Naive thymus-derived CD4-positive, alpha-beta T cell (primary cell): Measurements from ENCODE around the gene NFATC2IP. TPM values are rescaled to one million over a fixed set of nuclear protein-coding genes. Genes with fewer than 3 reads are reported as not detected.
A peak's percentile ranks its signal among the peaks of the same experiment; 100 is the strongest.

Experiments used
- ATAC-seq: fragments of 150-1000 bp; cut with Tn5 transposase; 2 replicates; pipeline ENCODE4 v1.10.0; 2021; ENCODE audit warnings: mild to moderate bottlenecking, moderate library complexity
- CTCF ChIA-PET: fragments of 350-600 bp; sonication (Branson Sonifier 250); formaldehyde crosslinking; loops from one replicate; lab custom pipeline; 2021; ENCODE audit warnings: antibody characterized with exemption; lab: Charles Lee
- POLR2A ChIA-PET: fragments of 350-600 bp; sonication (Branson Sonifier 250); formaldehyde crosslinking; loops from one replicate; lab custom pipeline; 2021; ENCODE audit warnings: antibody characterized with exemption, inconsistent platforms; lab: Charles Lee
- DNase-seq, 9 donors: peaks; one replicate each; pipeline versions ENCODE4 v3.0.0 to v3.0.0-alpha.2; 2020 to 2022; ENCODE audit warnings: mixed read lengths in 1 of 9
- H3K27ac ChIP-seq: one replicate; pipeline ENCODE4 v1.7.0; 2013; ENCODE audit warnings: mild to moderate bottlenecking, low read depth, low read length, moderate library complexity
- H3K27me3 ChIP-seq, 2 donors: one replicate each; pipeline ENCODE4 v1.7.0; 2013; ENCODE audit warnings: low read length in 2 of 2, mild to moderate bottlenecking in 2 of 2, moderate library complexity in 2 of 2; ENCODE audit not compliant: control insufficient read depth in 2 of 2, insufficient read depth in 2 of 2
- H3K36me3 ChIP-seq, 3 experiments: 1 replicate in 2 of 3; 2 replicates in 1 of 3; pipeline ENCODE4 v1.7.0; 2013; ENCODE audit warnings: low read length in 3 of 3, mild to moderate bottlenecking in 3 of 3, moderate library complexity in 1 of 3; ENCODE audit not compliant: insufficient read depth in 3 of 3, control insufficient read depth in 2 of 3
- H3K4me1 ChIP-seq, 2 donors: one replicate each; pipeline ENCODE4 v1.7.0; 2013; ENCODE audit warnings: low read length in 2 of 2, mild to moderate bottlenecking in 2 of 2, moderate library complexity in 1 of 2; ENCODE audit not compliant: control insufficient read depth in 2 of 2, insufficient read depth in 2 of 2
- H3K4me3 ChIP-seq: 2 replicates; pipeline ENCODE4 v1.7.0; 2013; ENCODE audit warnings: mild to moderate bottlenecking, low read length
- H3K9me3 ChIP-seq, 3 experiments: 1 replicate in 2 of 3; 2 replicates in 1 of 3; pipeline ENCODE4 v1.7.0; 2013; ENCODE audit warnings: low read length in 3 of 3; ENCODE audit not compliant: control insufficient read depth in 2 of 3
- H3K27ac Mint-ChIP-seq, 9 donors: one replicate each; pipeline ENCODE4 v1.8.0; 2020 to 2022; ENCODE audit warnings: mixed read lengths in 9 of 9, mild to moderate bottlenecking in 8 of 9, moderate library complexity in 5 of 9, inconsistent platforms in 2 of 9
- H3K27me3 Mint-ChIP-seq, 5 donors: one replicate each; pipeline ENCODE4 v1.8.0; 2021 to 2022; ENCODE audit warnings: mixed read lengths in 5 of 5, mild to moderate bottlenecking in 1 of 5
- H3K36me3 Mint-ChIP-seq, 5 donors: one replicate each; pipeline ENCODE4 v1.8.0; 2020 to 2022; ENCODE audit warnings: mixed read lengths in 5 of 5, mild to moderate bottlenecking in 3 of 5, inconsistent platforms in 1 of 5
- H3K4me1 Mint-ChIP-seq, 7 donors: one replicate each; pipeline ENCODE4 v1.8.0; 2020 to 2022; ENCODE audit warnings: mixed read lengths in 7 of 7, mild to moderate bottlenecking in 3 of 7, inconsistent platforms in 1 of 7
- H3K4me3 Mint-ChIP-seq, 10 donors: one replicate each; pipeline ENCODE4 v1.8.0; 2020 to 2022; ENCODE audit warnings: mild to moderate bottlenecking in 10 of 10, mixed read lengths in 10 of 10, moderate library complexity in 6 of 10, inconsistent platforms in 2 of 10
- H3K9me3 Mint-ChIP-seq, 11 donors: one replicate each; pipeline ENCODE4 v1.8.0; 2020 to 2022; ENCODE audit warnings: mixed read lengths in 11 of 11, mild to moderate bottlenecking in 4 of 11, inconsistent platforms in 1 of 11, moderate library complexity in 1 of 11
- intact Hi-C, 2 donors: fragments of 100-400 bp; cut with micrococcal nuclease; formaldehyde crosslinking; loops; one replicate each; pipeline ENCODE4 v1.15.1; 2023
- polyA plus RNA-seq, 2 donors: library from polyadenylated mRNA; unstranded; fragments of 300-500 nt; fragmentation: Illumina TruSeq; gene quantifications; one replicate each; pipeline ENCODE4 v1.2.3, GENCODE V29; 2021
- total RNA-seq, 6 experiments: library from RNA in 5 of 6; stranded (reverse) in 5 of 6; gene quantifications; 1 replicate in 5 of 6; 2 replicates in 1 of 6; pipeline ENCODE4 v1.2.3 and lab custom pipeline; 2021 to 2026

The NFATC2IP gene
- total and polyA plus RNA-seq, 7 experiments from 2014 or later = 26.0 to 117 (median 77.8) TPM

DNA sequence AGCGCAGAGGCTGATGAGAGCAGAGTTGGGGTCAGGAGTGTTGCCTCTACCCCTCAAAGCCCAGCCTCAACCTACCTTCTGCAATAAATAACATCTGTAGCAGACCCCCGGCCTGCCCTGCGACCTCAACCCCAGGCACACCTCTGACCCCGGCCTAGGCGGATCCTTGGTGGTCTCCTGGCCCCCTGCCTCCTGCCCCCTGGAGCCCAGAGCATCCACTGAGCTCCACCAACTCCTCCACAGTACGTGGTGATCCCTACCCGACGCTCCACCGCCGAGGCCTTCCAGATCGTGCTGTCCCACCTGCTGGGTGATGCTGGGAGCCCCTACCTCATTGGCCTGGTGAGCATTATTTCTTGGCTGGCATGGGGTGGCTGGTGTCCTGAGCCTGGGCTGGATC, 32.2 kb downstream of the NFATC2IP start:
- no peak overlapping the region for H3K27ac ChIP-seq
- peaks cover 2 to 10% (median 8%) of the 10 kb centered on the region in 11 donors for H3K9me3 Mint-ChIP-seq
- peak overlapping the region in 6 of 10 donors; percentile 64 to 100 (median 96) for H3K4me3 Mint-ChIP-seq
- ChIA-PET CTCF (interaction anchor here (0.6 to 1.8 kb wide), 3 partner anchors 8 to 144 kb away, joined by 3 to 5 read pairs (median 5); partner anchors contain the start of gene SPNS1), POLR2A (interaction anchor here (0.6 to 8.7 kb wide), 6 partner anchors 6 to 991 kb away, joined by 3 to 194 read pairs (median 68); partner anchors contain the start of genes SPNS1 and TAOK2)
- no peak for DNase-seq
- H3K4me3 ChIP-seq = no peak overlapping the region
- H3K9me3 ChIP-seq = no peaks in the 10 kb centered on the region
- no peaks in the 10 kb centered on the region for H3K27me3 ChIP-seq
- H3K36me3 Mint-ChIP-seq = peaks cover 22 to 64% (median 39%) of the 10 kb centered on the region in 5 donors
- H3K36me3 ChIP-seq = peaks cover 0 to 70% (median 4%) of the 10 kb centered on the region in 3 experiments
- peaks cover 30 to 47% (median 43%) of the 10 kb centered on the region in 7 donors for H3K4me1 Mint-ChIP-seq
- H3K27ac Mint-ChIP-seq = peak overlapping the region in 7 of 9 donors; percentile 80 to 95 (median 90)
- no peaks in the 10 kb centered on the region for H3K27me3 Mint-ChIP-seq
- intact Hi-C loops = no loop called here
- ATAC-seq = no peak
- peaks cover 24% of the 10 kb centered on the region in 2 donors for H3K4me1 ChIP-seq

DNA sequence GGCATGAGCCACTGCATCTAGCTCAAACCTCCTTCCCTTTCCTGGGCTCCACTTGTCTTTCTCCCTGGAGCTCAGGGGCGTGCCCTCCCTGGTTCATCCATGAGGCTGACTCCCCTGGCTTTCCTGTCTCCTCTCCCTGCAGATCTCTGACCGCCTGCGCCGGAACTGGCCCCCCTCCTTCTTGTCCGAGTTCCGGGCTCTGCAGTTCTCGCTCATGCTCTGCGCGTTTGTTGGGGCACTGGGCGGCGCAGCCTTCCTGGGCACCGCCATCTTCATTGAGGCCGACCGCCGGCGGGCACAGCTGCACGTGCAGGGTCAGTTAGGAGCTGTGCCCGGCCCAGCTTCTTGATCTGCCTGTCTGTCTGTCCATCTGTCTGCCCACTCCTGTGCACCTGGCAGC, 32.9 kb downstream of the NFATC2IP start:
- Mint-ChIP-seq H3K27me3 (no peaks in the 10 kb centered on the region), H3K4me1 (peaks cover 31 to 44% (median 42%) of the 10 kb centered on the region in 7 donors), H3K36me3 (peaks cover 22 to 65% (median 37%) of the 10 kb centered on the region in 5 donors), H3K4me3 (peak overlapping the region; percentile 76 to 100 (median 96)), H3K27ac (peak overlapping the region; percentile 80 to 98 (median 90)), H3K9me3 (peaks cover 2 to 10% (median 8%) of the 10 kb centered on the region in 11 donors)
- intact Hi-C loops = loop anchor here (2.0 kb wide), 2 partner anchors 25 to 29 kb away; no protein-coding TSS in a partner anchor
- no peak for ATAC-seq
- H3K36me3 ChIP-seq = peaks cover 0 to 68% (median 9%) of the 10 kb centered on the region in 3 experiments
- no peaks in the 10 kb centered on the region for H3K27me3 ChIP-seq
- no peak for DNase-seq
- peak overlapping the region; percentile 87 for H3K27ac ChIP-seq
- POLR2A ChIA-PET = interaction anchor here (0.5 to 8.7 kb wide), 9 partner anchors 7 to 990 kb away, joined by 3 to 194 read pairs (median 28); partner anchors contain the start of genes ASPHD1, NFATC2IP, RABEP2 and SPNS1
- no peaks in the 10 kb centered on the region for H3K9me3 ChIP-seq
- H3K4me1 ChIP-seq = peaks cover 31% of the 10 kb centered on the region in 2 donors
- H3K4me3 ChIP-seq = peak overlapping the region; percentile 98
- CTCF ChIA-PET = interaction anchor here (1.5 to 1.8 kb wide), 2 partner anchors 9 to 40 kb away, joined by 3 to 5 read pairs; partner anchors contain the start of gene SPNS1

DNA sequence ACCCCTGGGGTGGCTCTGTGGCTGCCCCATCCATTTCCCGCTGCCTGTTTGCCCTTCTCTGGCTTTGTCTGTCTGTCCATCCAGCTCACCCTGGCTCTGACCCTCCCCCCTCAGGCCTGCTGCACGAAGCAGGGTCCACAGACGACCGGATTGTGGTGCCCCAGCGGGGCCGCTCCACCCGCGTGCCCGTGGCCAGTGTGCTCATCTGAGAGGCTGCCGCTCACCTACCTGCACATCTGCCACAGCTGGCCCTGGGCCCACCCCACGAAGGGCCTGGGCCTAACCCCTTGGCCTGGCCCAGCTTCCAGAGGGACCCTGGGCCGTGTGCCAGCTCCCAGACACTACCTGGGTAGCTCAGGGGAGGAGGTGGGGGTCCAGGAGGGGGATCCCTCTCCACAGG, 33.4 kb downstream of the NFATC2IP start:
- intact Hi-C loops = loop anchor here (2.0 kb wide), 2 partner anchors 25 to 29 kb away; no protein-coding TSS in a partner anchor
- peaks cover 35 to 48% (median 43%) of the 10 kb centered on the region in 7 donors for H3K4me1 Mint-ChIP-seq

DNA sequence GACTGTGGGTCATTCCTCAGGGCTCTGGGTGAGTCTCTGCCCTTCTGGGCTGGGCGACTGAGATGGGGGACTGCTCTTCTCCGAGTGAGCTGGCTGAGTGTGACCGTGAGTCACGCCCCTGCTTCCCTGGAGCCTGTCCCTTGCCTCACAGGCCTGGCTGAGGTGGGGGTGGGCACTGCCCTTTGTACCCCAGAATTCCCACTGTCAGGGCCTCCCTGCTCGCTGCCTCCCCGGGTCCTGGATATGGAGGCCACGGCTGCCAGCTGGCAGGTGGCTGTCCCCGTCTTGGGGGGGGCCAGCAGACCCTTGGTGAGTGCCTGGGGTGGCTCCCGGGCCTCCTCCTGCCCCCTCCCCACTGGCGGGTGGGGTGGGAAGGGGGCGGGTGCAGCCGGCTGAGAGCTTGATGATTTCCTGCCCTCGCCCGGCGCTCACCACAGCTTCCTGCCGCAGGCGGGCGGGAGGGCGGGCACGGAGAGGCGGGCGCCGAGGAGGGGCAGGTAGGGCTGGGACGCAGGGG, 33.9 kb downstream of the NFATC2IP start, which contains the start of gene LAT:
TSS of gene LAT (plus strand) at position 434 of the 517 bp plus-strand sequence. CDS start 366 bp downstream, outside the sequence.
- no peaks in the 10 kb centered on the region for H3K9me3 ChIP-seq
- CTCF ChIA-PET = interaction anchor here (0.8 to 1.8 kb wide), 2 partner anchors 10 to 36 kb away, joined by 3 to 5 read pairs; partner anchors contain the start of gene SPNS1
- intact Hi-C loops = loop anchor here (2.0 to 5.0 kb wide), 3 partner anchors 24 to 57 kb away; partner anchors contain the start of gene RABEP2 (in 1 of the 2)
- peak; percentile 86 for ATAC-seq
- Mint-ChIP-seq H3K9me3 (peaks cover 2 to 10% (median 8%) of the 10 kb centered on the region in 11 donors), H3K27ac (peak within 1 kb of the TSS; percentile 94 to 99 (median 97)), H3K36me3 (peaks cover 22 to 72% (median 43%) of the 10 kb centered on the region in 5 donors), H3K4me3 (peak within 1 kb of the TSS; percentile 94 to 100 (median 98)), H3K27me3 (no peaks in the 10 kb centered on the region), H3K4me1 (peaks cover 41 to 54% (median 49%) of the 10 kb centered on the region in 7 donors)
- peaks cover 41% of the 10 kb centered on the region in 2 donors for H3K4me1 ChIP-seq
- H3K27ac ChIP-seq = peak within 1 kb of the TSS; percentile 87
- DNase-seq = peak; percentile 67 to 87 (median 84)
- H3K27me3 ChIP-seq = no peaks in the 10 kb centered on the region
- H3K36me3 ChIP-seq = peaks cover 0 to 66% (median 13%) of the 10 kb centered on the region in 3 experiments
- POLR2A ChIA-PET = interaction anchor here (0.5 to 8.7 kb wide), 9 partner anchors 8 to 90 kb away, joined by 3 to 194 read pairs (median 28); partner anchors contain the start of genes NFATC2IP and SPNS1
- H3K4me3 ChIP-seq = peak within 1 kb of the TSS; percentile 98

More for the DNA sequence above, 33.4 kb downstream of the NFATC2IP start:
- Histone ChIP-seq H3K36me3 (peaks cover 0 to 65% (median 9%) of the 10 kb centered on the region in 3 experiments), H3K27me3 (no peaks in the 10 kb centered on the region), H3K9me3 (no peaks in the 10 kb centered on the region), H3K4me1 (peaks cover 35% of the 10 kb centered on the region in 2 donors), H3K4me3 (peak overlapping the region; percentile 98), H3K27ac (peak overlapping the region; percentile 87)
- ATAC-seq (no peak), DNase-seq (no peak)
- H3K27me3 Mint-ChIP-seq = no peaks in the 10 kb centered on the region
- peak overlapping the region; percentile 76 to 100 (median 97) for H3K4me3 Mint-ChIP-seq
- ChIA-PET POLR2A (interaction anchor here (0.5 to 8.7 kb wide), 9 partner anchors 7 to 916 kb away, joined by 3 to 194 read pairs (median 28); partner anchors contain the start of genes ASPHD1, NFATC2IP, RABEP2 and SPNS1), CTCF (interaction anchor here (1.8 kb wide), 1 partner anchor 9 kb away, joined by 5 read pairs; the partner anchor contains the start of gene SPNS1)
- H3K9me3 Mint-ChIP-seq = peaks cover 2 to 10% (median 8%) of the 10 kb centered on the region in 11 donors
- peak overlapping the region; percentile 80 to 98 (median 90) for H3K27ac Mint-ChIP-seq
- peaks cover 22 to 68% (median 40%) of the 10 kb centered on the region in 5 donors for H3K36me3 Mint-ChIP-seq

DNA sequence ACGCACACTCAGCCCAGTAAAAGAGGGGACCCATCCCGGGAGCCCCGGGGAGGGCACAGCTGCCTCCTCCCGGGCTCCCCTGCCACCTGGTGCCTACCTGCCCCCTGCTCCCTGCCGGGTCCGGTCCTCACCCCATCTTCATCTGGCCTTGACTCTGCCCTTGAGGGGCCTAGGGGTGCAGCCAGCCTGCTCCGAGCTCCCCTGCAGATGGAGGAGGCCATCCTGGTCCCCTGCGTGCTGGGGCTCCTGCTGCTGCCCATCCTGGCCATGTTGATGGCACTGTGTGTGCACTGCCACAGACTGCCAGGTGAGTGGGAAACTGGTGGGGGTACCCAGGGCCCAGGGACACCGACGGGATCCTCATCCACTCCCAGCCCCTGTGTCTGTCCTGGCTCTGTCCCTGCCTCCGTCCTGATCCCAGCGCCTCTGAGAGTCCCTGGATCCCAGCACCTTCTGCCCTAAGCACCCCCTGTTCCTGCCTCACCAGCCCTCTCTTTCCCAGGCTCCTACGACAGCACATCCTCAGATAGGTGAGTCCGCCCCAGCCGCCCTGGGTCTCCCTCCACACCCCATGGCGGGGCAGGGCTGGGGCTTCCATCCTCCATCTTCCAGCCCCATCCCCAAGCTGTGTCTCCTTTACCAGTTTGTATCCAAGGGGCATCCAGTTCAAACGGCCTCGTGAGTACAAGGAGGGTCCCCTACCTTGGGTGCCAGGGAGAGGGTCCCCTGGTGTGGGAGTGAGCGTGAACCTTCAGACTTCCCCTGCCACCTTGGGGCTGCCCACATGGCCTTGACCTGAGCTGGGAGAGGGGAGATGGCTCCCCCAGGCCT, 34.7 kb downstream of the NFATC2IP start:
- Mint-ChIP-seq H3K4me1 (peaks cover 48 to 62% (median 57%) of the 10 kb centered on the region in 7 donors), H3K4me3 (peak overlapping the region; percentile 94 to 100 (median 98)), H3K27me3 (no peaks in the 10 kb centered on the region), H3K27ac (peak overlapping the region; percentile 94 to 99 (median 97)), H3K36me3 (peaks cover 26 to 79% (median 48%) of the 10 kb centered on the region in 5 donors), H3K9me3 (peaks cover 2 to 10% (median 8%) of the 10 kb centered on the region in 11 donors)
- DNase-seq (peak in 1 of 9 donors; percentile 32), ATAC-seq (peak; percentile 36)
- Histone ChIP-seq H3K4me3 (peak overlapping the region; percentile 98), H3K9me3 (no peaks in the 10 kb centered on the region), H3K4me1 (peaks cover 46 to 48% of the 10 kb centered on the region in 2 donors), H3K27ac (peak overlapping the region; percentile 87), H3K36me3 (peaks cover 0 to 73% (median 14%) of the 10 kb centered on the region in 3 experiments), H3K27me3 (no peaks in the 10 kb centered on the region)
- ChIA-PET CTCF (interaction anchor here (0.6 to 1.7 kb wide), 3 partner anchors 8 to 35 kb away, joined by 3 to 7 read pairs (median 3); partner anchors contain the start of gene SPNS1), POLR2A (interaction anchor here (1.6 to 8.7 kb wide), 7 partner anchors 9 to 89 kb away, joined by 9 to 194 read pairs (median 134); partner anchors contain the start of genes NFATC2IP and SPNS1)
- intact Hi-C loops = loop anchor here (2.0 to 5.0 kb wide), 3 partner anchors 23 to 58 kb away; partner anchors contain the start of gene RABEP2 (in 1 of the 2)
